Measurements from ENCODE around the gene XIRP1.
"Not testable (repeated sequence)": the region's sequence is repeated elsewhere in the genome, so short reads cannot be mapped to it uniquely, and the experiment has no call there.

The XIRP1 gene, protein sequence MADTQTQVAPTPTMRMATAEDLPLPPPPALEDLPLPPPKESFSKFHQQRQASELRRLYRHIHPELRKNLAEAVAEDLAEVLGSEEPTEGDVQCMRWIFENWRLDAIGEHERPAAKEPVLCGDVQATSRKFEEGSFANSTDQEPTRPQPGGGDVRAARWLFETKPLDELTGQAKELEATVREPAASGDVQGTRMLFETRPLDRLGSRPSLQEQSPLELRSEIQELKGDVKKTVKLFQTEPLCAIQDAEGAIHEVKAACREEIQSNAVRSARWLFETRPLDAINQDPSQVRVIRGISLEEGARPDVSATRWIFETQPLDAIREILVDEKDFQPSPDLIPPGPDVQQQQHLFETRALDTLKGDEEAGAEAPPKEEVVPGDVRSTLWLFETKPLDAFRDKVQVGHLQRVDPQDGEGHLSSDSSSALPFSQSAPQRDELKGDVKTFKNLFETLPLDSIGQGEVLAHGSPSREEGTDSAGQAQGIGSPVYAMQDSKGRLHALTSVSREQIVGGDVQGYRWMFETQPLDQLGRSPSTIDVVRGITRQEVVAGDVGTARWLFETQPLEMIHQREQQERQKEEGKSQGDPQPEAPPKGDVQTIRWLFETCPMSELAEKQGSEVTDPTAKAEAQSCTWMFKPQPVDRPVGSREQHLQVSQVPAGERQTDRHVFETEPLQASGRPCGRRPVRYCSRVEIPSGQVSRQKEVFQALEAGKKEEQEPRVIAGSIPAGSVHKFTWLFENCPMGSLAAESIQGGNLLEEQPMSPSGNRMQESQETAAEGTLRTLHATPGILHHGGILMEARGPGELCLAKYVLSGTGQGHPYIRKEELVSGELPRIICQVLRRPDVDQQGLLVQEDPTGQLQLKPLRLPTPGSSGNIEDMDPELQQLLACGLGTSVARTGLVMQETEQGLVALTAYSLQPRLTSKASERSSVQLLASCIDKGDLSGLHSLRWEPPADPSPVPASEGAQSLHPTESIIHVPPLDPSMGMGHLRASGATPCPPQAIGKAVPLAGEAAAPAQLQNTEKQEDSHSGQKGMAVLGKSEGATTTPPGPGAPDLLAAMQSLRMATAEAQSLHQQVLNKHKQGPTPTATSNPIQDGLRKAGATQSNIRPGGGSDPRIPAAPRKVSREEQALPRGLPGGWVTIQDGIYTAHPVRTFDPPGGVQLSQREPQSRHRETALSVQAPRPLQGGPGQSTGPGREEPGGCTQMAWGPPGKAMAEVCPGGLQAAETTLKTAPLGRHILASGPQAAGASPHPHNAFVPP (N-terminal part only)

DNA sequence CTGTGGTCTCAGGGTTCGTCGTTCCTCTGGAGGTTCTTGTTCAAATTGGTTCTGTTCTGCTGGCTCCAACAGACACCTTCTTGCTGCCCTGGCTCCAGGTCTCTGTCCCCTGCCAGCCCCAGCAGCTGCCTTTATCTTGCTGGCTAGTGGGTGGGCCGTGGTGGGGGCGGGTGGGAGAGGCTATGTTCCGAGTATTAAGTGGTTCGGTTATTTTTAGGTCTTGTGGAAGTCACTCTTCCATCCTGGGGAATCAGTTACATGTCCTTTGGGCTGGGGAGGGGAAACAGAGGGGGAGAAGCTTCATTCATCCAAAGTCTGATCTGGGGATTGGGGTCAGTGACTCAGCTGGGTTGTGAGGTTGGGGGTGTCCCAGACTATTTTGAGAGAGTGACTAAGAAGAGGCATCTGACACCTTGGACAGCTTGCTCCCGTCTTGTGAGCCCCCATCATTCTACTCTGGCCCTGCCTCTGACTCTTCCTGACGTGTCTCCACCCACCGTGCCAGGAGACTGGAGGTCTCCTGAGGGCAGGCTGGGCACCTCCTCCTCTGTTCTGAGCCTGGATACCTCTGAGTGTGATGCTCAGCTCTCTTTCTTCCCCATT is at the start of gene XIRP1:
TSS of gene XIRP1 (minus strand) at position 106 of the 603 bp plus-strand sequence. CDS start 3,150 bp downstream, outside the sequence.
- no peak for DNase-seq

DNA sequence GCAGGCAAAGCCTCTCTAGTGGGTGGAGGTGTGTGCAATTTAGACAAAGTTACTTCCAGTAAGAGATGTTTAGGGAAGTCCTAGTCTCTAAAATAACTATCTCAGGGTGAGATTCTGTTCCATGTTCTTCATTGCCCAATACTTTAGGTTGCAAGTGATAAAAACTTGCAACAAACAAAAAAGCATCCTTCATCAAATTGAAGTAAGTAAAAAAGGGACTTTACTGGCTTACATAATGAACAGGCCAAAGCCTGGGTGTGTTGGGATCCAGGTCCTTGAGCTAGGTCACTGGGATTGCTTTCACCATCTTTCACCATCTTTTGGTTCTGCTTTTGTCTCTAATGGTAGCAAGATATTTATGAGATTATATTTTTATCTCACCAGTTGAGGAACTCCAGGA is 49.2 kb upstream of the XIRP1 start:
- no peak for DNase-seq

DNA sequence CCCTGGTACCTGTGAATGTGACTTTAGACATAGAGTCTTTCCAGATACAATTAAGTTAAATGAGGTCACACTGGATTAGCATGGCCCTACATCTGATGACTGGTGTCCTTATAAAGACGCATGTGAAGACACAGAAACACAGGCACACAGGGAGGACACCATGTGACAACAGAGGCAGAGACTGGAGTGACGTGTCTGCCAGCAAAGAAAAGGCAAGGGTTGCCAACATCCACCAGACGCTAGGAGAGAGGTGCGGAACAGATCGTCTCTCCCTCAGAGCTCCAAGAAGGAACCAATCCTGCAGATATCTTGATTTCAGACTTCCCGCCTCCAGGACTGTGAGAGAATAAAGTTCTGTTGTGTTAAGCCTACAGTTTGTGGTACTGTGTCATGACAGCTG is 44.6 kb upstream of the XIRP1 start:
- no peak for DNase-seq

DNA sequence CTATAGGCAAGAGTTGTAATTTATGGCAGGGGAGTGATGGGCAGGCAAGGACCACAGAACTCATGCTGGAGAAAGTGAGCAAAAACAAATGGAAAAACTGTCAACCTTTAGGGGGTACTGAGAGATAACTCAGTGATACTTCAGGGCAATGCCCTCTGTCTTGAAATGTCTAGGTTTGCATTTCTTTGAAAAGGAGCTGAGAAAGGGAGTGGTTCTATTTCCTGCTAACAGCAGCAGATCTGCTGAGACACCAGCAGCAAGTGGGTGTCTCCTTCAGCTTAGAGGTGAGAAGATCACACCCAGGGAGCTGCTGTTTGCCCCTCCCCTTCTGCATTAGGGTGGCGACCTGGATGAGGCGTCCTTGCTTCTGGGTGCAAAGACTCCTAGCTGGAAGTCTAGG is 42.3 kb upstream of the XIRP1 start:
- no peak for DNase-seq

DNA sequence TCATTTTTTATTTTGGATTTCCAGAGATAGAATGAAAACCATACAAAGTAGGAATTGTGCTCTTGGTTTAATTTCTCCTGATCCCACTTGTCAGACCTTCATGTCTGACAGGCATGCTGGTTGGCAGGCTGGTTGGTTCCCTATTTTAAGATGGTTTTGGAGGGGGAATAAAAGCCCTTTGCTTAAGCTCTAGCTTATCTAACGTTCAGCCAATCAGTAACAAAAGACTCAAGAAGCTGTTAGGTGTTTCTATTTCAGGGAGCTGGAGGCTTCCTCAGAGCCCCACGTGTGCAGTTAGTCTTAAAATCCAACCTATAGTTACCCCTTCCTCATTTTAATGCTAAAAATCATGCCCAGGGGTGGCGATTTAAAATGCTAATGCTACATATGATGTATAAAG is 40.5 kb upstream of the XIRP1 start:
- no peak for DNase-seq

DNA sequence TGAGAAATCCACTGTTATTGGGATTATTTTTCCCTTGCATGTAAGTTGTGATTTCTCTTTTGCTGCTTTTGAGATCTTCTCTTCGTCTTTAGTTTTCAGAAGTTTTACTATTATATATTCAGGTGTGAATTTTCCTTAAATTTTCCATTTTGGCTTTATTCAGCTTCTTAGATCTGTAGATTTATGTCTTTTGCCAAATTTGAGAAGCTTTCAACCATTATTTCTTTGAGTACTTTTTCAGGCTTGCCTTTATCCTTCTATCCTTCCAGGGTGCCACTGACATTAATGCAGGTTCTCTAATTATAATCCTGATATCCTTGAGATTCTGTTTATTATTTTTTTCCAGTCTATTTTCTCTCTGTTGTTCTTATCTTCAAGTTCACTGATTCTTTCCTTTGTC is 38.1 kb upstream of the XIRP1 start:
- DNase-seq = no peak

DNA sequence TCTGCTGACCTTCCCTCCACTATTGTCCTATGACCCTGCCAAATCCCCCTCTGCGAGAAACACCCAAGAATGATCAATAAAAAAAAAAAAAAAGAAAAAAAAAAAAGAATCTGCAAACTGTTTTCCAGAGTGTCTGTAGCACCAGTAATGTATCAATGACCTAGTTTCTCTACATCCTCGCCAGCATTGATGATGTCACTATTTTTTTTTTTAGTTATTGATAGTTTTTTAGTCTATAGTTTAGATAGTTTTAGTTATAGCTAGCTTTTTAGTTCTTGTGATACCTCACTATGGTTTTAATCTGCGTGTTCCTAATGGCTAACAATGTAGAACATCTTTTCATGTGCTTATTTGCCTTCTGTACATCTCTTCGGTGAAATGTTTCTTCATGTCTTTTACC is 36.1 kb upstream of the XIRP1 start:
- DNase-seq = no peak

DNA sequence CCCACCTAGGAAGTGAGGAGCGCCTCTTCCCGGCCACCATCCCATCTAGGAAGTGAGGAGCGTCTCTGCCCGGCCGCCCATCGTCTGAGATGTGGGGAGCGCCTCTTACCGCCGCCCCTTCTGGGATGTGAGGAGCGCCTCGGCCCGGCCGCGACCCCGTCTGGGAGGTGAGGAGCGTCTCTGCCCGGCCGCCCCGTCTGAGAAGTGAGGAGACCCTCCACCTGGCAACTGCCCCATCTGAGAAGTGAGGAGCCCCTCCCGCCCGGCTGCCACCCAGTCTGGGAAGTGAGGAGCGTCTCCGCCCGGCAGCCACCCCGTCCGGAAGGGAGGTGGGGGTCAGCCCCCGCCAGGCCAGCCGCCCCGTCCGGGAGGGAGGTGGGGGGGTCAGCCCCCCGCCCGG is 35.2 kb upstream of the XIRP1 start:
- DNase-seq = not testable (repeated sequence)

DNA sequence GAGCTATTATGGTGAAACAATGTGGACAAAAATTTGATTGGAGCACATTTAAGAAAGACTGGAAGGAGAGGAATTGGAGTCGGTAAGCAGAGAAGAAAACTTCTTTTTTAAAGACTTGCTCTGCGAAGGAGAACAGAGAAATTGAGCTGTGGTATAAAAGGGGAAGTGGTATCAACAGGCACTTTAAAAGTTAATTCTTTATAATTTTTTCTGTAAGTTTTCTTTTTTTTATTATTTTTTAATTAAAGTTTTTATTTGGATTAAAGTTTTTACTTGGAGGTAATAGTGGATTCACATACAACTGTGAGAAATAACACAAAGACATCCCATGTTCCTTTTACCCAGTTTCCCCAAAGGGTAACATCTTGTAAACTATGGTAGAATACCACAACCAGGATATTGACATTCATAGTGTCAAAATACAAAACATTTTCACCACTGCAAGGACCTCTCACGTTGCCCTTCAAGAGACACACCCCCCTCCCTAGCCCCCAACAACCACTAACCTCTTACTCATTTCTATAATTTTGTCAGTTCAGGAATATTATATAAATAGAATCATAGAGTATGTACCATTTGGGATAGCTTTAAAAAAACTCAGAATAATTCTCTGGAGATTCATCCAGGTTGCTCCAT is 33.8 kb upstream of the XIRP1 start:
- no peak for DNase-seq

DNA sequence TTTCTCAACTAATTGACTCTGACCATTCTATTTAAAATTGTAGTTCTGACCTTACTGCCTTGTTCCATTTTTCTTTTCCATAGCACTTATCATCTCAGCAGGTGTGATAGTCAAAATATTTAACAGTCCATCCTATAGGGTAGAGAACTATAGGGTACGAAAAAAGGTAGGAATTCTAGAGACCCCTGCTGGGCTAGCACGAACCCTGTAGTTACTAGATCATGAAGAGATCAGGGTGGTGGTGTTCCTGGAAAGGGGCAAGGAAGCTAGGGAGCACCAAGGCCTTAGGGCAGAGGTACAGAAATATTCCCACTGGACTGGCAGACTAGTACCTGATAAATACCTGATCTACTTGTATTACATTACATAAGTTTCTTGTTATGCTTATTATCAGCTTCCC is 31.9 kb upstream of the XIRP1 start:
- DNase-seq = no peak

DNA sequence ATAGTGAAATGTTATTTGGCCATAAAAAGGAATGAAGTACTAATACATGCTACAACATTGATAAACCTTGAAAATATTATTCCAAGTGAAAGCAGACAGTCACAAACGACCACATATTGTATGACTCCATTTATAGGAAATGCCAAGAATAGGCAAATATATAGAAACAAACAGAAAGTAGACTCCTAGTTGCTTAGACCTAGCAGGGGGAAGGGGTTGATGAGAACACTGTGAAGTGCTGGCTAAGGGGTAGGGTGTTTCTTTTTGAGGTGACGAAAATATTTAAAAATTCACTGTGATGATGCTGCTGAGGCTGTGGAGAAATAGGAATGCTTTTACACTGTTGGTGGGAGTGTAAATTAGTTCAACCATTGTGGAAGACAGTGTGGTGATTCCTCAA is 30.5 kb upstream of the XIRP1 start:
- DNase-seq = no peak

DNA sequence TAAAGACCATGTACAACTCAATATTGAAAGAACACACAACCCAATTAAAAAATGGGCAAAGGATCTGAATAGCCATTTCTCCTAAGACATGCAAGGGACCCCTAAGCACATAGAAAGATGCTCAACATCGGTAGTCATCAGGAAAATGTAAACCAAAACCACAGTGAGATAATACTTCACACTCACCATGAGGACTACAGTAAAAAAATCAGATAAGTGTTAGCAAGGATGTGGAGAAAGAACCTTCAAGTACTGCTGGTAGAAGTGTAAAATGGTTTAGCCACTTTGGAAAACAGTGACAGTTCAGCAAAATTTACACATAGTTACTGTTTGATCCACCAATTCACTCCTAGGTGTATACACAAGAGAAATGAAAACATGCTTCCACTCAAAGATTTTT is 30.1 kb upstream of the XIRP1 start:
- no peak for DNase-seq

DNA sequence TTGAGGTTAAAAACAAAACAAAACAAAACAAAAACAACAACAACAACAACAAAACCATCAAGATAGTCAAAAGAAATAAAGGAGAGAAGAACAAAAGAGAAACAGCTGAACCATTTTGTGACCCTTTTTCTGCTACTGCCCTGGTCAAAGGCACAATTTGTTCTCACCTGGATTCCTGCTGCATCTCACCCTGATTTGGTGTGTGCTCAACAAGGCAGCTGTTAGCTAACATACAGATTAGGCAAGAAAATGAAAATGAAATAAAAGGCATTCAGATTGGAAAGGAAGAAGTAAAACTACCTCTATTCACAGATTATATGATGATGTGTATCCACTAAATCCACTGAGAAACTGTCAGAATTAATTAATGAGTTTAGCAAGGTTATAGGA is 28.7 kb upstream of the XIRP1 start:
- no peak for DNase-seq

DNA sequence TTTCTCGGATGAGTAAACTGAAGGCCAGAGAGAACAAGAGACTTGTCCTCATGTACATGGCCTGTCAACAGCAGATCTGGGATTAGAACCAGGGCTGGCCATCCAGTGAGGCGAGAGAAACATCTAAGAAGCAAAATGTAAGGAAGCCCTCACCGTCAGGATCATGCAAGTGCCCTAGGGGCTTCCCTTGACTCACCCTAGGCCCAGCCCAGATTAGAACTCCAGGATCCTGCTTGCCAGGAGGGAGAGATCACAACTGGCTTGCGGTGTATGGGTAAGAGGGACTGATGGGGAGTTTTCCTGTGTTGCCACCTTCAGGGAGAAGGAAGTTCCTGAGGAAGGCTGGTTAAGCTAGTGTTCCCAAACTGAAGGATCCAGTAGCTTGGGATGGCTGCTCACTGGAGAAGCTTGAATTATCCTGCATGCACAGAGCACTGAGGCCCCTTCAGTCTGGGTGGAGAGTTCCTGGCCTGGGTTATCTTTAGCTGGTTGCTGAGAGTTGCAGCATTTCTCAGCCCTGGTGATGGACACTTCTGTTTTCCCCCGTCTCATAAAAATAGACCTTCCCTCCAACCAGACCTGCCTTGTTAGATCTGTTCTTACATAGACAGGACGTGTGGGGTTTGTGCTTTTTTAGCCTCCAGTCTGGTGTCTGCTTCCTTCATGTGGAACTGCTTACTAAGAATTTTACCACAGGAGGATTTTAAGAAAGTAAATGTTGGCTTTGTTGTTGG is 28.2 kb upstream of the XIRP1 start:
- DNase-seq = no peak

DNA sequence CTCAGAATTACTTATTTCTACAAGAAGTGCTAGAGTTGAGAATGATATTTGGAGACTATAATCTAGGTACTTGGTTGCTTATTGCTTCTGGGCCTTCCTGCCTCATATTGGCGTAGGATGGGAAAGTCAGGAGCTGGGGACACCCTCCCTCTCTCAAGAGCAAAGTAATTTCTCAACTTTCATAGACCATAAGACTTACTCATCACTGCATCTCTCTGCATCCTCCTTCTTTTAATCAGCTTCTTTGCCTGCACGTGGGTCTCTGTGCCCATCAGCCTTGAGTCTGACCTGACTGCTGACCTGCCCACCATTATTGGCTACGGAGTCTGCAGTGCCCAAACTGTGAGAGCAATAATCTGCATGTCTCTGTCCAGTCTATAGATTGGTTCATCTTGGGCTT is 27.3 kb upstream of the XIRP1 start:
- no peak for DNase-seq

DNA sequence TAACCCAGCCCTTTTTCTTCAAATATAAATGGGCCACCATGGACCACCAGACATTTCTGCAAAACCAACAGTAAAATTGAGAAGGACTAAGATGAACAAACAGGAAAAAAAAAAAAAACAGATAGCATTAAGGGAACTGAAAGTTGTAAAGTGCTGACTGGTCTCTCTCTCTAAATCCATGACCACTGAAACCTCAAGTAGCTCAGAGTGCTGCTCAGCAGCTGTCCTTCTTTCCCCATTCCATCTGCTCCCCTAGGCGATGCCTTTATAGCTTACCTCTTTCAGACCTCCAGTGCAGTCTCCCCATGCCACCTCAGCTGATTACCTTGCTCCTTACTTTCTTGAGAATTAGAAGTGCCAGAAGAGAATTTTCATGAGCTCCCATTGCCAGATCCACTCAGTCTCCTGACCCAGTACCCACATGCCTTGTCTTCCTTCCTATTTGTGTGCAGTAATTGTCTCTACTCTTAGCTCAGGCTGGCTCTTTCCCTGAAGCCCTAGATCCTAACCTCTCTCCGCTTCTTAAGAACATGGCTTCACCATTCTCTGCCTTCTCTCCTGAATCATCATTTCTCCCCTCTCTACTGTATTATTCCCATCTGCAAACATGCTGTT is 23.9 kb upstream of the XIRP1 start:
- DNase-seq = peak; percentile 33

DNA sequence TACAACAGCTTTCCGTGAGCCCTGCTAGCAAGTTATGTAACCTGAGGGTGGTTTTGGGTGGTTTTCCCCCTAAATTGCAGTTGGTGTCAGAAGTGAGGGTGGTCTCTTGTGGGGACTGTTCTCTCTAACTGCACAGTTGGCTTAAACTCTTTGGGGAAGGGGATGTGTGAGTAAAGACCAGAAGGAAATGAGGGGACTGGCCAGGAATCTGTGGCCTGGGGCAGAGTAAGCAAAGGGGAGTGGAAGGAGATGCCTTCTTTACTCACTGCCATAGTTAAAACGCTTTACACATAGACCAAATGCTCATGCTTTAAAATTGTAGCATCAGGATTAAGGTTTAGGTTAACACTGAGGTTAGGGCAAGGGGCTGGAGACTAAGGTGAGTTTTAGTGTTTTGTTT is 21.2 kb upstream of the XIRP1 start:
- DNase-seq = no peak

DNA sequence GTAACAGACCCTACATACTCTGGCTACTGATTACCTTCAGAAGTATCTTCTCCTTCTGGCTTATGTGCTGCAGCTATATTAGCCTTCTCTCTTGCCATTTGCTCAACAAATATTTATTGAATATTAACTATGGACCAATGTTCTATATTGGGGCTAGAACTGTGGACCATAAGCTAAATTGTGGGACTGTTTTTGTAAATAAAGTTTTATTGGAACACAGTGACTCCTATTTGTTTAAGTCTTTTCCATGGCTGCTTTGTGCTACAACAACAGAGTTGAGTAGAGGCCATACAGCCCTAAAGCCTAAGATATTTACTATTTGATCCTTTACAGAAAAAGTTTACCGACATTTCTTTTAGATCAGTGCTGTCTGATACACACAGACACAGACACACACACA is 20.3 kb upstream of the XIRP1 start:
- DNase-seq = no peak

DNA sequence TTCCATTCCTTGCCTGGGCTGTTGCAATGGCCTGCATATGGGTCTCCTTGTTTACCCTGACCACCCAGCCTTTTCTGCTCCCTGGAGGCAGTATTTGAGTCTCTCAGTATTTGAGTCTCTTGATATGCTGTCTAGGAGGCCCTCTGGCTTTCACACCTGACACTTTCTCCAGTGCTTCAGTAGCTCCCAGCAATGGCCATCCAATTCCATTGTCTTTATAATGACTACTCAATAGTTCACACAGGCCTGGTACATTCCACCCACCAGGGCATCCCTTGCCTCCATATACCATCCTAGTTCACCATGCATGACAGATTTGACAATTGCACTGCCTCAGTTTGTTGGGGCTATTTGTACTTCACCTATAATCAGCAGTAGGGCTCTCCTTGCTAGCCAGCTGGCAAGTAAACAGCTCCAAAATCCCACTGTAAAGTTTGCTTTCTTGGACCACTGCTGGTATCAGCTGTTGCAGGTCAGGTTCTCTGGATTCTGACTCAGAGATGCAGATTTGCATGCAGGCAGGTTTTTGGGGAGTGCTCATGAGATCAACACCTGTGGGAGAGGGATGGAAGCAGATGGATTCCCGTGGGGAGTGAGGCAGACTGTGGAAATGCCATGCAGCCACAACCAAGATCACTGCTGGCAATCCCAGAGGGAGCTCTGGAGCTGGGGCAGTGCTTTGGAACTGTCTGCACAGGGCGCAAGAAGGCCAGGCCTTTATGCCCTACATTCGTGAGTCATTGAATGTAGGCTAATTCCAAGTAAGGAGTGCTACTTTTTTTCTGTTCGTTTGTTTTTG is 19.1 kb upstream of the XIRP1 start:
- no peak for DNase-seq

DNA sequence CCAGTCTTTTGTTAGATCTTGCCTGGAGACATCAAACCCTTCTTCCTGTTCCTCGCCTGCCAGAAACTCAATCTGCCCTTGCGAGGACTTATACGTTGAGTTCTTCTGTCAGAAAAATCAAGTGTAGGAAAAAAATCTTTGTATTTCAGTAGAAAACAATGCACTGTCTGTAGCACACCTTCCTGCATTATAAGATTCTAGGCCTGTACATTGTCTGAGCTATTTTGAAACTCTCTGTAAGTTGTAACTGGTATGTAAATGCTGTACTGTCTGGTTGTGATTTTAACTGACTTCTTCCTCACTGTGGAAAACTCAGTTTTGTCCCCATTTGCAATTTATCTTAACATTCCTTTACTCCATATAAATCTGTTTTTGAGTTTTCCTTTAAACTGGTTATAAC is 17.7 kb upstream of the XIRP1 start:
- no peak for DNase-seq

Measured in NCI-H510A treated with DMSO at 0.1 percent for 48 hours (cell line).